GM21723 (cell line): ENCODE measurements around the gene SDK2.

Experiments
- ATAC-seq: cut with Tn5 transposase; IDR thresholded peaks from one replicate; pipeline ENCODE4 v1.9.1; 2021; ENCODE audit warnings: mild to moderate bottlenecking, moderate library complexity; ENCODE audit not compliant: unreplicated experiment

SDK2 gene

DNA sequence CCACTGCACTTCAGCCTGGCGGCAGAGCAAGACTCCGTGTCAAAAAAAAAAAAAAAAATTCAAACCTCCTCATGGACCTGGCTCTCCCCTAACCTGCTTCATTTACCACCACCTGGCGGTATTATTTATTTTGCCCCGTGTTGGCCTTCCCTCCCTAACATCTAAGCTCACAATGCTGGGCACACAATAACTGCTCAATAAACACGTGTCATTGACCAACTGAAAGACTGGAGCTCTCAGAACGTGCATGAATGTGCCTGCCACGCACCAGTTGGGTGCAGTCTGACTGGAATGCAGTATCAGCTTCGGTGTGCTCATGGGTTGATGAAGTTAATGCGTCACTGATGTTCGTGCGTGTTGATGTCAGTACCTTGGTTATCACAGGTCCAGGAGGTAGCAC is 268.1 kb downstream of the SDK2 start:
- no peak for ATAC-seq

DNA sequence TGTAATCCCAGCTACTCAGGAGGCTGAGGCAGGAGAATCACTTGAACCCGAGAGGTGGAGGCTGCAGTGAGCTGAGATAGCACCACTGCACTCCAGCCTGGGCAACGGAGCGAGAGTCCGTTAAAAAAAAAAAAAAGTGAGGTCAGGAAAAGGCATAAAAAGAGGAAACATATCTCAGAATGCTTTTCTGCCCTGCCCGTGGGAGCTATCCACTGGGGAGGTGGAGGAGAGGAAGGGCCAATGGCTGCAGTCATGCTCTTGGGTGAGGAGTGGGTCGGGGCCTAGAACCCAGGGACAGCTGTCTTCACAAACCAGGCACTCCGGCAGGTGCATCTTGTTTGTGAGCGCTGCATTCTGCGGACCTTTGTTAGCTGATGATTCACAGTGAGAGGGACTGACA is 272.4 kb downstream of the SDK2 start:
- no peak for ATAC-seq

DNA sequence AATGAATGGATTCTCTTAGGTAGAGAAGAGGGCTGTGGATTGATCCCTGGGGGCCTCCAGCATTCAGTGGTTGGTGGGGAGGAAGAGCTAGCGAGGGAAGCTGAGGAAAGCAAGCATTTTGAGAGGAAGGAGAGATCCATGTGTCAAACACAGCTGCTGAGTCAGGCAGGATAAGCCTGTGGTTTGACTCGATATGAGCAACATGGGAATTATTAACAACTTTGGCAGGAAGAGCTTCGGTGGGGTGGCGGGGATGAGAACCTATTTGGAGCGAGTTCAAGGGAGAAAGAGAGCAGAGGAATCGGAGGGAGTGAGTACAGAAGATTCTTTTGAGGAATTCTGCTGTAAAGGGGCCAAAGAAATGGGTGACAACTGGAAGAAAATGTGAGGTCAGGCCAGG is 273.0 kb downstream of the SDK2 start:
- no peak for ATAC-seq

DNA sequence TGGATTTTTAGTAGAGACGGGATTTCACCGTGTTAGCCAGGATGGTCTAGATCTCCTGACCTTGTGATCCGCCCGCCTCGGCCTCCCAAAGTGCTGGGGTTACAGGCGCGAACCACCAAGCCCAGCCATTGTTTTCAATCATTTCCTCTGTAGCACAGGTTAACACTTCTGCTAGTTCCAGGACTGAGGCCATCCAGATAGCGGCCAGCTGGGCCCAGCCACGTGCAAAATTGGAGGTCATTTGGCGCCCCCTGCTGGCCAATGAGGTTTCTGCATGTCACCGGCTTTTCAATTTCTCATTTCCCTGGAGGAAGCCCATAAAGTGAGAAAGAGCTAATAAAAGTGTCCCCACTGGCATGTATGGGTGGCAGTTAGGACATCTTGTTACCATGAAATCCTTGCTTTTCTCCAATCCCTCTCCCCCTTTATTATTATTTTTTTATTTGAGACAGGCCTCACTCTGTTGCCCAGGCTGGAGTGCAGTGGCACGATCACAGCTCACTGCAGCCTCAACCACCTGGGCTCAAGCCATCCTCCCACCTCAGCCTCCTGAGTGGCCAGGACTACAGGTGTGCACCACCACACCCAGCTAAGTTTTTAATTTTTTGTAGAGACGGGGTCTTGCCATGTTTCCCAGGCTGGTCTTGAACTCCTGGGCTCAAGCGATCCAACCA is 274.3 kb downstream of the SDK2 start:
- ATAC-seq = peak; percentile 54

DNA sequence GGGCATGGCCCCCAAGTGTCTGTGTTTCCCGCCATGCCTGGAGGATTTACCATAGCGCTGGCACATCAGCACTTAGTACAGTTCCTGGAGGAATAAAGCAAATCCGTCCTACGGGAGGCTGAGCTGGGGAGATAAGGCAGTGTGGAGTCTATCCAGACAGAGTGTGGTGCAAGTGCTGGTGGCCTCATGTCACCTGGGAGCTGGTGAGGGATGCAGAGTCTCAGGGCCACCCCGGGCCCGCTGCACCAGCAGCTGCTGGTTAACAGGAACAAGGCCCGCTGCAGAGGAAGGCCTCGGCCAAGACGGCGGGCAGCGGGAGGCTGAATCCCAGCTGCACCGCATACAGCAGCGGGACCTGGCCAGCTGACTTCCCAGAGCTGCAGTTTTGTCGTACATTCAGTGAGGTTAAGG is 275.1 kb downstream of the SDK2 start:
- ATAC-seq = no peak

DNA sequence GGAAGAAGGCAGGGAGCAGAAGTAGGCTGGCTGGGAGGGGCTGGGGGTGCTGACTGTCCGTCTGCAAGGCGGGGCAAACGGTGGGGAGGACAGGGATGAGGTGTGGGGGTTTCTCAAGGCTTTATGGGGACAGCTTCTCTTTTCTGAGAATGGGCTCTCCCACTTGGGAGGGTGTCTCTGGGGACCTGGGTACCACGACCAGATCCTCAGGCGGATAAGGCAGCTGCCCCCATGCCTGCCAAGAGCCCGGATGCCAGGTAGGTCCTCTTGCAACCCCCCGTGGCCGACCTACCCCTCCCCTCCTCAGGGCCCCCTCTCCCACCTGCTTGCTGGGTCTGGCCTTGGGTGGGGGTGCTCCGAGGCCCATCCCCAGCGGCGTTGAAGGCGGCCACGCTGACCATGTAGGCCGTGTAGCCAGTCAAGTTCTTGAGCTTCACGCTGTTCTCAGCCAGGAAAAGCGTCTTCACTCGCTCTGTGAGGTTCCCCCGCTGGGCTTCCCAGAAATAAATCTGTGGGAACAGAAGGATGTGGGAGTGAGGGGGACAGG is 276.1 kb downstream of the SDK2 start:
- no peak for ATAC-seq

DNA sequence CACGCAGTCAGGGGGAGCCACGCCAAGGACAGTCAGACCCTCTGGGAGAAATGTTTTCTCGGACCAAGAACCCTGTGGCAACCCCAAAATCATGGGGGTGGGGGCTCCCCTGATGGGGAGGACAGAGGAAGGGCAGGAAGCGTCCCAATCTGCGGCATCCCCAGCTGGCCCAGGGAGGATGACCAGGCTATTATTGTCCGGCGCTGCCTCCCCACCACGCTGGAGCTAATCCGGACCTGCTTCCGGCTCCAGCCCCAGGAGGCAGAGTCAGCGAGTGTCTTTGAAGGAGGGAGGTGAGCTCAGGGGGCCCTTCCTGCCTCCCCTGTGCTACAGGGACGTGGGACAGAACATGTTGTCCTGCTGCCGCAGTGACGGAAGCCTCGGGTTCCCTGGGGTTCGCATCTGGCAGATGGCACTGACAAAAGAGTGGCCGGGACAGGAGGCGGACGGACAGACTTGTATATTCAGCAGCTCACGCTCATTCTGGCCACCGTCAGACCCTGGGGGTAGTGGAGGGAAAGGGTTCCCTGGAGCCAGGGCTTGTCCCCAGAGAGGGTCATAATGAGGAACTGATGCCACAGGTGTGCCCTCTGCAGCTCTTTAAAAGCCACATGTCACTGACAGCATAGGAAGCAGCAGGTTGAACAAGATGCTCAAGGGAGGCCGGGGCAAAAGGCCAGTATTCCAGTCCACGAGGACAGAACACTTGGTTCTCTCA is 278.2 kb downstream of the SDK2 start:
- no peak for ATAC-seq

DNA sequence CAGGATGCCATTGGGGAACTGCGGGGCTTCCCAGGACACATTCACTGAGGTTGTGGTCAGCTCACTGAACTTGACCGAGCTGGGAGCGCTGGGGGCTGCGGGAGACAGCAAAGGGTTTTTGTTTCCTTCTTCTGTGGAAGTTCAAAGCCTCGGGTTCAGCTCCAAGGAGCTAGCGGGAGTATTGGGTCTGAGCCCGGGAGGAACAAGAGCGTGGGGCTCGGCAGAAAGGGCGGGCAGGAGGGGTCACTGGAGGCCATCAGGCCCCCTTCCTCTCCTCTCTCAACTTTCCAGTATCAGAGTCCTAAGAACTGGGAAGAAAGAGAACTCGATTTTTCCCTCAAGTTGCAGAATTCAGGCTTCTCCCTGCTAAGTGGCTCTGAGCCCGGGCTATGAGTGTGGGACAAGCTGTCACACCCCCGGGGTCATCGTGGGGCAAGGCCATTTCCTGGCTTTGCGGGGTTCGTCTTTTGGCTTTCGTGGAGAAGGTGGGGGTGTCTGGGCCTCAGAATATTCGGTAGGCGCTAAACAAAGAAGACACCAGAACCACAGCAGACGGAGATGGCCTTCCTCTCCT is 278.9 kb downstream of the SDK2 start:
- no peak for ATAC-seq

DNA sequence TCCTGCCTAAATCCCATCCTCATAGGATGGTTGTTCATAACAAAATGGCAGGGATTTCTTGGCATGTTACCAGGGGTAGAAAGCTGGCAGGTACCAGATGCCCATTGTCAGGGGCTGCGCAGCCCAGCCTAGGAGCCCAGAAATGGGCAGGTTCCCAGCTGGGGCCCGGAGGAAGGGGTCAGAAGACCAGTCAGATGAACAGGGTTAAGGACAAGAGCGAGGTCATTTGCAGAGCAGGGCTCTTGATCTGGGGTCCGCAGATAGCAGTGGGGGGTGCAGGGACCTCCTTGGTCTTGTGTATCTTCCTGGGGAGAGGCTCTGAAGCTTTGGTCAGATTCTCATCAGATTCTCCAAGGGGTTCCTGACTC is 280.1 kb downstream of the SDK2 start:
- no peak for ATAC-seq

DNA sequence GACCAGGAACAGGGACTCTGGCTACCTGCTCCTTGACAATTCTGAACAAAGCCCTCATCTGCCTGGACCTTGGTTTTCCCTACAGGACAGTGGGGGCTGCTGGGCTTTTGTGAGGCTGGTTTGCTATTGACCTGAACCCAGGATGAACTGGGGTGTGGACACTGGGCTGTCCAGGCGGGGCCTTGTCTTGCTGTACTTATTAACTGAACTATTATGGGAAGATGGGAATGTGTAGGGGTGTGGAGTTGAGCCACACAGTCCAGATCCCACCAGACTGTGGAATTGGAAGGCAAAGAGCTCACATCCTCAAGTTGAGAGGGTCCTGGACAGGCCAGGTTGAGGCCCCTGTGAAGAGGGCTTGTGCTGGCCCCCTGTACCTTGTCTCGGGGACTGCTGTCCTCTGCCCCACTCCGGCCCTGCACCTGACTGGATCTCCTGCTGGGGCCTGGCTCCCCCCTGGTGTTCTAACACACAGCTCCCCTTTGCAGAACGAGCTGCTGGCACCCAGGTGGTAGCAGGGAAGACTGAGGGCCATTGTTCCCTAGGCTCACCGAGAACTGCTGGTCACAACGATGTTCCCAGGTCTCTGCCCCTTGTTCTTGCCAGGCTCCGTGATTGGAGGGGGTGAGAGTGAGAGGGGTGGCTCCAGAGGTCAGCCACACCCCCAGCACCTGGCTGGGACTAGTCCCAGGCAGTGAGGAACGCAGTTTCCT is 280.6 kb downstream of the SDK2 start:
- no peak for ATAC-seq

DNA sequence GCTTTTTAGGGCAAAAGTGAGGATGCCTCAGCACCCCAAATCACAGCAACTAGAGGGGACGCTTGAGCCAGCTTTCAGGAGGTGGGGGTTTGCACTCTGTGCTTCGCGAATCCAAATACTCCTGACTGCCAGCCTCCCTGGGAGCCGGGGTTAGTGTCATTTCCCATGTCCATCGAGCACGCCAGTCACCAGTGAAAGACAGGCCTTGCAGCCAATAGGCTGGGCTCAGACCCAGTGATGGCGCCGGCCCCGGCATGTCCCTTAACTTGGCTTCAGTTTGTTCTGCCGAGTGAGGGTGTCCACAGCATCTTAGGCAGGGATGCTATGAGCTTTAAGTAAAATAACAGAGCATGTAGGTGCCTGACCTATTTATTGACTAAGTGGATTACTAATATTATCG is 281.5 kb downstream of the SDK2 start:
- no peak for ATAC-seq

DNA sequence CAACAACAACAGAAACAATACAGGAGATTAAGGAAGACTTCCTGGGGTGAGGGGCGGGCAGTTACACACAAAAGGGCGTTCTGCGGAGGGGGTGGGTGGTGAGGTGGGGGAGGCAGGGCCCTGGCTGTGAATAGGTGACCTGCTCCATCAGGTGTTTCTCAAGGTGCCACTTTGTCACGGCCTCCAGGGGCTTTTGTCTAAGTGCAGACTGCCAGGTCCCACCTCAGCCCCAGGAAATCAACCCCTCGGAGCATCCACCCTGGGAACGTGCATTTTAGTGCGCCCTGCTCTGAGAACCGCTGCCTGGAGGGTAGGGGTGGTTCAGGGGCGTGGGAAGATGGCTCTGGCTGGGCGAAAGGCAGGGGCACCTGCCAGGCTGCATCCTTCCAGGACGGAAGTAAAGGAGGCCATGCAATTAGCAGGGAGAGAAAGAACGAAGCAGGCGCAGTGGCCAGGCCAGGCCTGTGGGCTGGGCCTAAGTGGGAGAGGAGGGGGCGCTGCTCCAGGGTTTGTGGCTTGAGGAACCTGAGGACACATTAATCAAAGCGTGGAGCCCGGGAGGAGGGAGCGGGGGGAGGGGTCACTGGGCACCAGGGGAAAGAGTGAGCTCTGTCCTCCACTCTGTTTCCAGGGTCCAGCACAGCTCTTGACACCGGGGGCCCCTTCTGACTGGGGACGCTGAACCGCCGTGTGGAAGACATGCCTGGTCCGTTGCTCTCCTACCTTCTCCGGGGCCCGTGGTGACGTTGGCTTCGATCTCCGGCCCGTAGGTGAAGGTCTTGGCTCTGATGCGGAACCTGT is 283.1 kb downstream of the SDK2 start:
- no peak for ATAC-seq

DNA sequence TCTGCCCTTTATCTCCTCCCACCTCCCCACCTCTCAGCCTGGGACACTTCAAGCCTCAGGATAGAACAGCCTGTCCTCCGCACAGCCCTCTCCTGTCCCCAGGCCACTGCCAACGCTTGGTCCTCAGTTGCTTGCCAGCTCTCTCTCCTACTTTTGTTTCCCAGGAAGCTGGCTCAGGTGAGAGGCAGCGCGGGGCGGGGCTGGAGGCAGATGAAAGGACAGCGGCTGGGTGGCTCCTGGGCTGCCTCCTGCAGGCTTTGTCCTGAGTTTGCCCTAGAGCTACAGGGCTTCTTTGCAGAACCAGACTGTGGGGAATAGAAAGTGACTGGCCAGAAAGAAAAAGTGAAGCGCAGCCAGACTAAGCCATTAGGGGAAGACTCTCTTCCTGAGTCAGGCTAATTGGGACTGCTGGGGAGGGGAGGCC is 284.2 kb downstream of the SDK2 start:
- no peak for ATAC-seq

DNA sequence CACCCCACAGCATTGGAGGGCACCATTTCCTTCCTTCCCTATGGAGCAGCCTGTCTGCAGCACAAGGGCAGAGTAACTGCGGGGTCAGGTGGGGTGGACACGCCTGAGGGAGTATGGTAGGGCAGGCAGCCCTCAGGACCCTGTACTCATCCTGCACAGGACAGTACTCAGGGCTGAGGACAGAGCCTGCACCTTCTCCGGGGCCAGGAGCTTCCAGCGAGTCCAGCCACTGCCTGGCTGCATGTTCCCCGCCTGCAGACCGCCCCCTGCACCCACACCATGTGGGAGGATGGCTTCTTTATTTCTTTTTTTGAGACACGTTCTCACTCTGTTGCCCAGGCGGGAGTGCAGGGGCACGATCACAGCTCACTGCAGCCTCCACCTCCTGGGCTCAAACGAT is 284.9 kb downstream of the SDK2 start:
- no peak for ATAC-seq

DNA sequence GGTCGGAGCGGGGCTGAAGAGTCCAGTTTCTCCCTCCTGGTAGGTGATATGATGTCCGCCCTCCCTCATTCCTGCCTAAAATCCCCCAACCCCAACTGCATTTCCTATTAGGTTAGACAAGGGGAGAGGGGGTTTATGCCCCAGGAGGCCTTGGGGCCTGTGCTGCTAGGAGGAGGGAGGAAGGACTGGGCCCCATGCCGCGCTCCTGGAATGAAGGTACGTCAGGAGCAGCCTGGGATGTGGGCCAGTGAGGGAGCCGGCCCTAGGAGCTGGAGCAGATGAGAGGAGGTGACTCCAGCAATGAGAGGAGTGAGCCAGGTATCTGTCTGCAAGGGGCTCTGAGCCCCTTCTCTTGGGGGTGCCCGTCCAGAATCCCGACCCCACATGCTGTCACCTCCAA is 285.6 kb downstream of the SDK2 start:
- no peak for ATAC-seq

DNA sequence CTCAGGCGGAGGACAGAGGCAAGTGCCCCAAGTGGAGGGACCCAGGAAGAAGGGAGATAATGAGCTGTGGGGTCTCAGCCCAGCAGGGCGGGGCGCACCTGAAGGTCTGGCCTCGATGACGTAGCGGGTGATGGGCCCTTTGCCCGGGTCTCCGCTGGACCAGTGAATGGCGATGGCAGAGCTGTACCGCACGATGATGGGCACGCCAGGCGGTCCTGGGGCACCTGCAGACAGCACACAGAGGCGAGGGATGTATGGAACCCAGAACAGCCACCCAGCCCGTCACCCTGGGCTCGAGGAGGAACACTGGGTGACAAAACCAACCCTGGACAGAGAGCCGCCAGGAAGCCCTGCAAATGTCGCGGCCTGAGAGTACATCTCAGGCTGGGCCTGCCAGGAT is 286.3 kb downstream of the SDK2 start:
- no peak for ATAC-seq

DNA sequence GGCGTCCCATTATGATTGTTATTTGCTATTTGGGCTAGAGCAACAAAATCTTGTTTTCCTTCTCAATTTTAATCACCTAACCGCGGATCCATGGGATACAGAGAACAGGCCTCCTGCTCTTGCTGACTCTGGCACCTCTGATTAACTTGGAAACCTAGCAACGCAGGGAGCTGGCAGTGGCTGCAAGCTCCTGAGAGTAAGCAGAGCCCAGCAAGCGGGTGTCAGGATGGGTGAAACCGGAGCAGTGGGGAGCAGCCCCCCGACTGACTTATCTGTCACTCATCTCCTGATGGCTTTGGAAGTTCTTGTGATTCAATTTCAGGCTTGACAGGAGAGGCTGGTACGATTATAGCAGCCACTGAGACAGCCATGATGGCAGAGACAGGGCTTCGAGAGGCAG is 286.9 kb downstream of the SDK2 start:
- no peak for ATAC-seq

DNA sequence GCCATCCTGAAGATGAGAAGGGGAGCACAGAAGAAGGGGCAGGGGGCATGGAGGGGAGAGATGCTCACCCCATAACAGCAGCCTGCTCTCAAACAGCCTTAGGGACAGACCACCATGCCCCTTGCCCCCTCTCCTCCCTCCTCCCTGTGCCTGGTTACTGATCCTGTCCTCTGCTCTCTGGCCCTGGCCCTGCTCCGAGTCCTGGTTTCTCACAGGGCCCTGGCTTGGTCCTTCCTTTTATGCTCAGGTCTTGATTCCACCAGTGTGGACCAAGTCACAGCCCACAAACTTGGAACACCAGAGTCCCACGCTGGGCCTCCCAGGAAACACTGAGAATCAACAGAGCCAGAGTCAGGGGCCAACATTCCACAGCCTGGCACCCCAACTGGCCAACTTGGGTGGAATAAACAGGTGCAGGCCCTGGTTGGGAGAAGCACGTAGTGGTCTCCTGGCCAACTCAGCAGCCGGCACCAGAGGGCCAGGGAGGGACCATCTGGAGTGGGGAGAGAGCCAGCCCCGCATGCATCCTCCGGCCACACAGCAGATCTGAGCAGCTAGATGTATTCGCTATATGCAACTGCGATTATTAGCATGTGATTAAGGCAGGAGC is 287.6 kb downstream of the SDK2 start:
- ATAC-seq = no peak

DNA sequence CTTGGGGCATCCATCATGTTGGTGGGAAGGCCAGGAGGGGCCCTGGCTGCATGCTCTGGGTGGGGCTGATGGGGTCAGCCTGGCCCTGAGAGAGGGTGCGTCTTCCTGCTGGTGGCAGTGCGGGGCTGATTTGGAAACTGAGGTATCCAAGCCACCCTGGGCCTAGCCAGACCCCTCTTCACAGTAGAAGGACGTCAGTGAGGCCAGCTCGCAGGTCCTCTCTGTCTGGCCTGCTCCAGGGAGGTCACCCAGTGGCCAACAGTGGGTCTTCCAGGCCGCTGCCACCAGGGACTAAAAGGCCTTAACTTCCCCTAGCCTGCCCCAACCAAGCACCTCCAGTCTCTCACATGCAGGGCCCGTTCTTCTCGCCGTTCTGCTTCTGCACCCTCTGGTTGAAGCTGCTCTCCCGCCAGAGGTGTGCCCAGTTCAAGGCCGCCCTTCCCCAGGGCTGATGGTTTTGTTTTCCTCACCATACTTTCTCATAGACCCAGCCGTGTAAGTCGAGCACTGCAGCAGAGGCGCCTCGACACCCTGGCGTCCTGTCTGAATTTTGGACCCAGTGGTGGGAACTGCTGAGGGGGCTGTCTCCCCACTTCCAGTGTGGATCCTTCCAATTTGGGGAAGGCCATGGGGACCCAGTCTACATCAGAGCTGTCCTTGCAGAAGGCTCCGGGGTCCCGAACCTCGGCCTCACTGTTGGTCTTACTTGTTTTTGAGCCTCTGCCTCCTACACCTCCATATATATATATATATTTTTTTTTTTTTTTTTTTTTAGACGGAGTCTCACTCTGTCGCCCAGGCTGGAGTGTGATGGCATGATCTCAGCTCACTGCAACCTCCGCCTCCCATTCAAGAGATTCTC is 289.6 kb downstream of the SDK2 start:
- no peak for ATAC-seq
